WTC11 (cell line): ENCODE results near the gene ASNSD1.

ENCODE experiments used
- ZNF416 ChIP-seq: fragments of 250-450 bp; sonication (Bioruptor Pico); IDR thresholded peaks from 2 replicates; pipeline ENCODE4 v1.9.0; 2021; ENCODE audit warnings: mild to moderate bottlenecking, inconsistent platforms
- TF ChIP-seq, protein P1 (sequence below): fragments of 200-600 bp; IDR thresholded peaks from 2 replicates; pipeline ENCODE4 v1.8.0; 2022; ENCODE audit warnings: antibody characterized with exemption
- TF ChIP-seq, protein P2 (sequence below): sonication (generic); formaldehyde crosslinking; IDR thresholded peaks from 2 replicates; pipeline ENCODE4 v1.8.0; 2023; ENCODE audit warnings: mild to moderate bottlenecking, missing genetic modification reagents

DNA sequence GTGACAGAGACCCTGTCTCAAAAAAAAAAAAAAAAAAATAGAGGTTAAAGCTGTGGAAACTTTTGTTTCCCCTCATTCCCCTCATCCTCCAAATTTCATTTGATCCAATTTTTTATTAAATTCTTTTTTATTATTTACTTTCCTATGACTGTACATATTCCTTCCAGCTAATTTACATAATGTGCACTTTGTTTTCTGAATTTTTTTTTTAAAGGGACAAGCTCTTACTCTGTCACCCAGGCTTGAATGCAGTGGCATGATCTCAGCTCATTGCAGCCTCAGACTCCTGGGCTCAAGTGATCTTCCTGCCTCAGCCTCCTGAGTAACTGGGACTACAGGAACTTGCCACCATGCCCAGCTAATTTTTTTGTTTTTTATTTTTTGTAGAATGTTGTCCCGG, 23.6 kb downstream of the ASNSD1 start:
- TF ChIP-seq, protein P1, sequence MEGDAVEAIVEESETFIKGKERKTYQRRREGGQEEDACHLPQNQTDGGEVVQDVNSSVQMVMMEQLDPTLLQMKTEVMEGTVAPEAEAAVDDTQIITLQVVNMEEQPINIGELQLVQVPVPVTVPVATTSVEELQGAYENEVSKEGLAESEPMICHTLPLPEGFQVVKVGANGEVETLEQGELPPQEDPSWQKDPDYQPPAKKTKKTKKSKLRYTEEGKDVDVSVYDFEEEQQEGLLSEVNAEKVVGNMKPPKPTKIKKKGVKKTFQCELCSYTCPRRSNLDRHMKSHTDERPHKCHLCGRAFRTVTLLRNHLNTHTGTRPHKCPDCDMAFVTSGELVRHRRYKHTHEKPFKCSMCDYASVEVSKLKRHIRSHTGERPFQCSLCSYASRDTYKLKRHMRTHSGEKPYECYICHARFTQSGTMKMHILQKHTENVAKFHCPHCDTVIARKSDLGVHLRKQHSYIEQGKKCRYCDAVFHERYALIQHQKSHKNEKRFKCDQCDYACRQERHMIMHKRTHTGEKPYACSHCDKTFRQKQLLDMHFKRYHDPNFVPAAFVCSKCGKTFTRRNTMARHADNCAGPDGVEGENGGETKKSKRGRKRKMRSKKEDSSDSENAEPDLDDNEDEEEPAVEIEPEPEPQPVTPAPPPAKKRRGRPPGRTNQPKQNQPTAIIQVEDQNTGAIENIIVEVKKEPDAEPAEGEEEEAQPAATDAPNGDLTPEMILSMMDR, result no peak
- TF ChIP-seq, protein P2, sequence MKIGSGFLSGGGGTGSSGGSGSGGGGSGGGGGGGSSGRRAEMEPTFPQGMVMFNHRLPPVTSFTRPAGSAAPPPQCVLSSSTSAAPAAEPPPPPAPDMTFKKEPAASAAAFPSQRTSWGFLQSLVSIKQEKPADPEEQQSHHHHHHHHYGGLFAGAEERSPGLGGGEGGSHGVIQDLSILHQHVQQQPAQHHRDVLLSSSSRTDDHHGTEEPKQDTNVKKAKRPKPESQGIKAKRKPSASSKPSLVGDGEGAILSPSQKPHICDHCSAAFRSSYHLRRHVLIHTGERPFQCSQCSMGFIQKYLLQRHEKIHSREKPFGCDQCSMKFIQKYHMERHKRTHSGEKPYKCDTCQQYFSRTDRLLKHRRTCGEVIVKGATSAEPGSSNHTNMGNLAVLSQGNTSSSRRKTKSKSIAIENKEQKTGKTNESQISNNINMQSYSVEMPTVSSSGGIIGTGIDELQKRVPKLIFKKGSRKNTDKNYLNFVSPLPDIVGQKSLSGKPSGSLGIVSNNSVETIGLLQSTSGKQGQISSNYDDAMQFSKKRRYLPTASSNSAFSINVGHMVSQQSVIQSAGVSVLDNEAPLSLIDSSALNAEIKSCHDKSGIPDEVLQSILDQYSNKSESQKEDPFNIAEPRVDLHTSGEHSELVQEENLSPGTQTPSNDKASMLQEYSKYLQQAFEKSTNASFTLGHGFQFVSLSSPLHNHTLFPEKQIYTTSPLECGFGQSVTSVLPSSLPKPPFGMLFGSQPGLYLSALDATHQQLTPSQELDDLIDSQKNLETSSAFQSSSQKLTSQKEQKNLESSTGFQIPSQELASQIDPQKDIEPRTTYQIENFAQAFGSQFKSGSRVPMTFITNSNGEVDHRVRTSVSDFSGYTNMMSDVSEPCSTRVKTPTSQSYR (CRISPR knock-in tag), result no peak
- no peak for TF ChIP-seq ZNF416
